ENCODE data around the gene FRS2. TPM values are rescaled to one million over a fixed set of nuclear protein-coding genes. Genes with fewer than 3 reads are reported as not detected.

The FRS2 gene
- total RNA-seq, 2 donors from 2014 or later, result 39.5 to 65.6 TPM

DNA sequence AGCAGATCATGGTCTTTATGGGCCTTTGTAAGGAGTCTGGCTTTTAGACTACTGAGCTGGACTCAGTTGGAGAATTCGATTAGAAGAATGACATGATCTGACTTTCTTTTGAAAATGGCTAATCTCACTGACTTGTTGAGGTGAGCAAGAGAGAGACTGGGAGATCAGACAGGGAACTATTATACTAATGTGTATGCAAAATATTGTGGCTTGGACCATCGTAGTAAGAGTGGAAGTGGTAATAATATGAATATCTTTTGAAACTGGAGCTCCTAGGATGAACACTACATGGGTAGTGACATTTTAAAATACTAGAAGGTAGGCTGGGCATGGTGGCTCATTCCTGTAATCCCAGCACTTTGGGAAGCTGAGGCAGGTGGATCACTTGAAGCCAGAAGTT lies 58.8 kb downstream of the FRS2 start:
- H3K27ac ChIP-seq, result peak overlapping the region; percentile 35 to 42
- no peaks in the 10 kb centered on the region for H3K4me1 ChIP-seq (replicated peaks)
- WGBS, result 87% methylated on average over 2 of the region's 2 CpGs
- TF ChIP-seq POLR2A (IDR thresholded peaks at IDR 0.05) (no peak), POLR2AphosphoS5 (IDR thresholded peaks at IDR 0.05) (no peak)
- TF ChIP-seq, protein P1, sequence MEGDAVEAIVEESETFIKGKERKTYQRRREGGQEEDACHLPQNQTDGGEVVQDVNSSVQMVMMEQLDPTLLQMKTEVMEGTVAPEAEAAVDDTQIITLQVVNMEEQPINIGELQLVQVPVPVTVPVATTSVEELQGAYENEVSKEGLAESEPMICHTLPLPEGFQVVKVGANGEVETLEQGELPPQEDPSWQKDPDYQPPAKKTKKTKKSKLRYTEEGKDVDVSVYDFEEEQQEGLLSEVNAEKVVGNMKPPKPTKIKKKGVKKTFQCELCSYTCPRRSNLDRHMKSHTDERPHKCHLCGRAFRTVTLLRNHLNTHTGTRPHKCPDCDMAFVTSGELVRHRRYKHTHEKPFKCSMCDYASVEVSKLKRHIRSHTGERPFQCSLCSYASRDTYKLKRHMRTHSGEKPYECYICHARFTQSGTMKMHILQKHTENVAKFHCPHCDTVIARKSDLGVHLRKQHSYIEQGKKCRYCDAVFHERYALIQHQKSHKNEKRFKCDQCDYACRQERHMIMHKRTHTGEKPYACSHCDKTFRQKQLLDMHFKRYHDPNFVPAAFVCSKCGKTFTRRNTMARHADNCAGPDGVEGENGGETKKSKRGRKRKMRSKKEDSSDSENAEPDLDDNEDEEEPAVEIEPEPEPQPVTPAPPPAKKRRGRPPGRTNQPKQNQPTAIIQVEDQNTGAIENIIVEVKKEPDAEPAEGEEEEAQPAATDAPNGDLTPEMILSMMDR (IDR thresholded peaks at IDR 0.05), result no peak
- H3K4me3 ChIP-seq, result no peak overlapping the region
- no peaks in the 10 kb centered on the region for H3K9me3 ChIP-seq
- intact Hi-C loops (cut with DNase I), result no loop called here
- no peak for DNase-seq (ENCODE audit: low spot score)
- H3K27me3 ChIP-seq (replicated peaks; ENCODE audit: insufficient read depth), result no peaks in the 10 kb centered on the region
- H3K36me3 ChIP-seq, result no peaks in the 10 kb centered on the region

DNA sequence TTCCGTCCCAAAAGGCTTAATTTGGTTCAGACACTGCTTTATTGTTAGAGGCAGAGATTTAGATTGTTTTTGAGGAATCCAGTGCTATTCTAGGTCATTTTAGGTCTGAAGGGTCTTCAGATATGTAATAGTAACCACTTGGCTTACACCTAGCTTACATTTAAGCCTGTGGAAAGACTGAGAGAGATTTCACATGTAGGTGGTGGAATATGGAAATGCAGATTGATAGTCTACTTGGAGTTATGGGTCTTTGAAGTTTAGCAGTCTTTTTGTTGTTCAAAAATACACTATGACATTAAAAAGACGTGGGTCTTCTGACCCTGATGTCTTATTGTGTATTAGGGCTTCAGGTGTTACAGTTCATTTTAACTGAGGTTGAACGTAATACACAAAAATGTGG lies 63.7 kb downstream of the FRS2 start:
- H3K4me3 ChIP-seq, result no peak overlapping the region
- intact Hi-C loops (cut with DNase I), result loop anchor here (10.0 kb wide), 1 partner anchor 59 kb away; the partner anchor contains the start of gene FRS2
- TF ChIP-seq POLR2A (IDR thresholded peaks at IDR 0.05) (no peak), POLR2AphosphoS5 (IDR thresholded peaks at IDR 0.05) (no peak)
- TF ChIP-seq, protein P1 (IDR thresholded peaks at IDR 0.05), result no peak
- peak overlapping the region in 1 of 2 donors; percentile 21 for H3K27ac ChIP-seq
- WGBS, result 84% methylated on average over 3 of the region's 3 CpGs
- H3K4me1 ChIP-seq (replicated peaks), result no peaks in the 10 kb centered on the region
- H3K36me3 ChIP-seq, result no peaks in the 10 kb centered on the region
- no peak for DNase-seq (ENCODE audit: low spot score)
- no peaks in the 10 kb centered on the region for H3K27me3 ChIP-seq (replicated peaks; ENCODE audit: insufficient read depth)
- H3K9me3 ChIP-seq, result no peaks in the 10 kb centered on the region

DNA sequence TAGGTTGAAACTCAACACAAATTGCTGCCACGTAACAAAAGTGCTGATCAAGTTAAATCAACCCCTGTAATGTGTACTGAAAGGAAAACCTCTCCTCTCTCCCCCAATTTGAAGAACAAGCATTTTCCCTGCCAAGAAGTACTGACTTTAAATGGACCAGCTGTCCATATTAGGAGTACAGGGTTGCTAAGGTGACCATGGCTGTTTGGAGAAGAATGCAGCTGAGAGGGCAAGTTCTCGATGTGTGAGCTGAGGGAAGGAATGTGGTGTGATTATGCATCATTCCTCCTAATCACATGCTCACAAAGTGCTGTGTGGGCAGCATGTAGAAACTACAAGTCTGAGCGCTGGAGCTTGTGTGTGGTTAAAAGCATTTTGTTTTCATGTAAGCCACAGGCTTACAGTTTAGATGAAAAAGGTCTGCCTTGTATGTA lies 64.2 kb downstream of the FRS2 start:
- TF ChIP-seq POLR2AphosphoS5 (IDR thresholded peaks at IDR 0.05), result peak; percentile 69
- TF ChIP-seq POLR2A (IDR thresholded peaks at IDR 0.05), result no peak
- TF ChIP-seq, protein P1 (IDR thresholded peaks at IDR 0.05), result no peak
- intact Hi-C loops (cut with DNase I), result loop anchor here (10.0 kb wide), 1 partner anchor 60 kb away; the partner anchor contains the start of gene FRS2
- H3K9me3 ChIP-seq, result no peaks in the 10 kb centered on the region
- no peak for DNase-seq (ENCODE audit: low spot score)
- H3K27me3 ChIP-seq (replicated peaks; ENCODE audit: insufficient read depth), result no peaks in the 10 kb centered on the region
- H3K36me3 ChIP-seq, result no peaks in the 10 kb centered on the region
- WGBS, result 19% methylated on average over 3 of the region's 3 CpGs
- peak overlapping the region; percentile 21 to 26 for H3K27ac ChIP-seq
- no peaks in the 10 kb centered on the region for H3K4me1 ChIP-seq (replicated peaks)
- no peak overlapping the region for H3K4me3 ChIP-seq

DNA sequence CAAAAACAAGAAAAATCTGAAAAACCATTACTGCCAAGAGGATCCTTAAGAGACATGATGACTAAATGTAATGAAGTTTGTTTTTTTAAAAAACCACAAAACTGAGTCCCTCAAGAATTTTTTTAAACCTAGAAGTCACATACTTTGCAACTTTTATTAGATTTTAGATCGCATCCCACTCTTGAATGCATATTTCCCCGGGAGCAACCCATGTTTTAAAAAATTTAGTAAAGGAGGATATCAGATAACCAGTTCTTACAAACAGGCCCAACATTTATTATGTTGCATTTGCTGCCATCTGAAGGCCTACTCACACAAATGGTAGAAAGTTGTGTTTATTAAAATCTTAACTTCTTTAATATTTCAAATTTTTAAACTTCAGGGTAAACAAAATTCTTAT lies 70.8 kb downstream of the FRS2 start:
- H3K36me3 ChIP-seq, result no peaks in the 10 kb centered on the region
- 42% methylated on average over 2 of the region's 2 CpGs for WGBS
- H3K9me3 ChIP-seq, result no peaks in the 10 kb centered on the region
- intact Hi-C loops (cut with DNase I), result loop anchor here (10.0 kb wide), 1 partner anchor 126 kb away; no protein-coding TSS in a partner anchor
- H3K27ac ChIP-seq, result no peak overlapping the region
- no peaks in the 10 kb centered on the region for H3K4me1 ChIP-seq (replicated peaks)
- no peak for TF ChIP-seq POLR2AphosphoS5 (IDR thresholded peaks at IDR 0.05)
- TF ChIP-seq POLR2A (IDR thresholded peaks at IDR 0.05), result no peak
- TF ChIP-seq, protein P1 (IDR thresholded peaks at IDR 0.05), result no peak
- no peak for DNase-seq (ENCODE audit: low spot score)
- no peaks in the 10 kb centered on the region for H3K27me3 ChIP-seq (replicated peaks; ENCODE audit: insufficient read depth)
- no peak overlapping the region for H3K4me3 ChIP-seq

DNA sequence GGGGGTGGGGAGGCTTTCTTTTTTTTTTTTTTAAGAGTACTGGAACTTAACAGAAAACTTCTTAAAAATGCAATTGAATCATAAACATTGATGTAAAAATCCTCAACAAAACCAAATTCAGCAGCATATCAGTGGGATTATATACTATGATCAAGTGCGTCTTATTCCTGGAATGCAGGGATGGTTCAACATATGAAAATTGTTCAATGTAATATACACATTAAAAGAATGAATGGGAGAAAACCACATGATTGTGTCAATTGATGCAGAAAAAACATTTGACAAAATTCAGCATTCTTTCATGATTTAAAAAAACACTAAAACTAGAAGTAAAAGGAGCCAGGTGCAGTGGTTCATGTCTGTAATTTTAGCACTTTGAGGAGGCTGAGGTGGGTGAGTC lies 73.9 kb downstream of the FRS2 start:
- 100% methylated on average over 1 of the region's 1 CpG for WGBS
- Histone ChIP-seq H3K9me3 (no peaks in the 10 kb centered on the region), H3K36me3 (no peaks in the 10 kb centered on the region), H3K4me1 (replicated peaks) (no peaks in the 10 kb centered on the region), H3K27ac (no peak overlapping the region), H3K27me3 (replicated peaks; ENCODE audit: insufficient read depth) (no peaks in the 10 kb centered on the region), H3K4me3 (no peak overlapping the region)
- no peak for DNase-seq (ENCODE audit: low spot score)
- intact Hi-C loops (cut with DNase I), result loop anchor here (10.0 kb wide), 1 partner anchor 129 kb away; no protein-coding TSS in a partner anchor
- TF ChIP-seq POLR2A (IDR thresholded peaks at IDR 0.05), result no peak
- TF ChIP-seq, protein P1 (IDR thresholded peaks at IDR 0.05), result no peak

Data from prostate gland (tissue), 2 donors.